ENCODE data around the gene GTF3C2. TPM values are rescaled to one million over a fixed set of nuclear protein-coding genes. Genes with fewer than 3 reads are reported as not detected.

GTF3C2 gene
- total RNA-seq, 1 experiment from 2014 or later = 109 TPM

- Histone ChIP-seq H4K8ac (replicated peaks; ENCODE audit: insufficient read length, low read depth, low read length) (no peak overlapping the region), H2BK5ac (ENCODE audit: insufficient read length, low read length) (no peak overlapping the region), H2BK120ac (ENCODE audit: low read depth, low read length, poor library complexity, severe bottlenecking) (no peak overlapping the region), H3K27me3 (ENCODE audit: insufficient read depth, low read length) (peaks cover 21% of the 10 kb centered on the region), H4K20me1 (ENCODE audit: control insufficient read depth, insufficient read depth, insufficient read length) (no peaks in the 10 kb centered on the region), H2BK20ac (ENCODE audit: low read depth, low read length, poor library complexity, severe bottlenecking) (no peak overlapping the region), H3K4me1 (ENCODE audit: insufficient read depth, low read length) (no peaks in the 10 kb centered on the region), H3K4me2 (ENCODE audit: insufficient read depth, insufficient read length, low read length) (no peak overlapping the region), H2AFZ (ENCODE audit: low read length) (no peak overlapping the region), H2BK12ac (ENCODE audit: insufficient read length, low read depth, low read length) (no peak overlapping the region), H3K79me2 (ENCODE audit: insufficient read depth, low read length) (no peaks in the 10 kb centered on the region), H2BK15ac (ENCODE audit: low read depth, low read length) (no peak overlapping the region), H3K23ac (ENCODE audit: insufficient read length, low read depth, low read length) (no peak overlapping the region), H3K27ac (ENCODE audit: insufficient read length, low read depth, low read length) (no peak overlapping the region), H4K5ac (ENCODE audit: insufficient read length, low read depth, low read length) (no peak overlapping the region), H3K9me3 (ENCODE audit: control insufficient read depth, low read depth, low read length) (no peaks in the 10 kb centered on the region), H3K56ac (ENCODE audit: insufficient read length, low read depth, low read length) (no peak overlapping the region), H3K9ac (ENCODE audit: extremely low read depth, insufficient read length, low read length) (no peak overlapping the region), H3K14ac (ENCODE audit: insufficient read depth, low read length) (no peak overlapping the region), H3K18ac (ENCODE audit: insufficient read length, low read depth, low read length) (no peak overlapping the region), H4K91ac (ENCODE audit: insufficient read length, low read depth, low read length) (no peak overlapping the region), H3K4ac (ENCODE audit: low read depth, low read length) (no peak overlapping the region), H3T11ph (ENCODE audit: low read length) (no peak overlapping the region), H2AK5ac (ENCODE audit: insufficient read length, low read length) (no peak overlapping the region), H3K79me1 (ENCODE audit: insufficient read depth, low read depth, low read length, poor library complexity, severe bottlenecking) (no peaks in the 10 kb centered on the region), H3K23me2 (ENCODE audit: insufficient read length, low read depth, low read length, poor library complexity, severe bottlenecking) (peaks cover 9% of the 10 kb centered on the region)
- Mint-ChIP-seq H3K36me3 (ENCODE audit: insufficient read depth in 1 of 3, low read depth in 3 of 3) (peaks cover 8 to 12% (median 10%) of the 10 kb centered on the region in 3 experiments; a peak in 6 of 7 replicates), H3K27ac (no peak overlapping the region), H3K4me3 (no peak overlapping the region), H3K27me3 (ENCODE audit: low read depth) (peaks cover 48% of the 10 kb centered on the region), H3K4me1 (peaks cover 3 to 5% of the 10 kb centered on the region in 2 experiments; a peak in 3 of 4 replicates), H3K9me3 (no peaks in the 10 kb centered on the region)
- TF ChIP-seq CTCF (conservative IDR thresholded peaks at IDR 0.05) = no peak
- WGBS (ENCODE audit: extremely low coverage, insufficient read length, low lambda C conversion rate) = no CpG with 5 or more reads among the region's 6 CpGs
- no peak for DNase-seq
Observed at GRCh38 chr2:27309651-27310050, 46.9 kb downstream of the GTF3C2 start.
